ENCODE data around the gene KIAA0319L. TPM values are rescaled to one million over a fixed set of nuclear protein-coding genes. Genes with fewer than 3 reads are reported as not detected.
A peak's percentile ranks its signal among the peaks of the same experiment; 100 is the strongest.

KIAA0319L gene
- total and polyA plus RNA-seq, 2 experiments from 2014 or later = 56.7 to 77.3 TPM

GRCh38 chr1:35570589-35571137 lies 13.5 kb upstream of the KIAA0319L start:
- Histone ChIP-seq H3K4me3 (no peak overlapping the region), H3K4me1 (ENCODE audit: low read depth) (no peaks in the 10 kb centered on the region), H3K9me3 (ENCODE audit: low read depth) (no peaks in the 10 kb centered on the region), H3K36me3 (no peaks in the 10 kb centered on the region), H3K27ac (no peak overlapping the region), H3K27me3 (peaks cover 69% of the 10 kb centered on the region)
- no peak for TF ChIP-seq CTCF (IDR thresholded peaks at IDR 0.05; ENCODE audit: low read depth, low read length)
- DNase-seq (ENCODE audit: low read depth in 1 of 2, low spot score in 1 of 2) = no peak

GRCh38 chr1:35569936-35570335 lies 12.7 kb upstream of the KIAA0319L start:
- Histone ChIP-seq H3K4me1 (ENCODE audit: low read depth) (no peaks in the 10 kb centered on the region), H3K4me3 (no peak overlapping the region), H3K27me3 (peaks cover 62% of the 10 kb centered on the region), H3K27ac (no peak overlapping the region), H3K36me3 (no peaks in the 10 kb centered on the region), H3K9me3 (ENCODE audit: low read depth) (no peaks in the 10 kb centered on the region)
- DNase-seq (ENCODE audit: low read depth in 1 of 2, low spot score in 1 of 2) = no peak
- no peak for TF ChIP-seq CTCF (IDR thresholded peaks at IDR 0.05; ENCODE audit: low read depth, low read length)

- no peak overlapping the region for H3K4me3 ChIP-seq
- peak; percentile 74 to 81 for DNase-seq (ENCODE audit: low read depth in 1 of 2, low spot score in 1 of 2)
- H3K27me3 ChIP-seq = peaks cover 52% of the 10 kb centered on the region
- no peaks in the 10 kb centered on the region for H3K36me3 ChIP-seq
- H3K4me1 ChIP-seq (ENCODE audit: low read depth) = no peaks in the 10 kb centered on the region
- H3K9me3 ChIP-seq (ENCODE audit: low read depth) = no peaks in the 10 kb centered on the region
- no peak overlapping the region for H3K27ac ChIP-seq
- TF ChIP-seq CTCF (IDR thresholded peaks at IDR 0.05; ENCODE audit: low read depth, low read length) = peak; percentile 90
These were observed 11.8 kb upstream of the KIAA0319L start for GRCh38 chr1:35568975-35569395.

- Histone ChIP-seq H3K4me1 (ENCODE audit: low read depth) (no peaks in the 10 kb centered on the region), H3K4me3 (no peak overlapping the region), H3K27ac (no peak overlapping the region), H3K9me3 (ENCODE audit: low read depth) (no peaks in the 10 kb centered on the region), H3K27me3 (peaks cover 43% of the 10 kb centered on the region), H3K36me3 (no peaks in the 10 kb centered on the region)
- peak in 1 of 2 donors; percentile 17 for DNase-seq (ENCODE audit: low read depth in 1 of 2, low spot score in 1 of 2)
- TF ChIP-seq CTCF (IDR thresholded peaks at IDR 0.05; ENCODE audit: low read depth, low read length) = no peak
These were observed 10.8 kb upstream of the KIAA0319L start for GRCh38 chr1:35567947-35568558.

GRCh38 chr1:35565742-35566133 lies 8.5 kb upstream of the KIAA0319L start:
- DNase-seq (ENCODE audit: low read depth in 1 of 2, low spot score in 1 of 2) = no peak
- peaks cover 20% of the 10 kb centered on the region for H3K27me3 ChIP-seq
- H3K9me3 ChIP-seq (ENCODE audit: low read depth) = no peaks in the 10 kb centered on the region
- no peak overlapping the region for H3K4me3 ChIP-seq
- H3K36me3 ChIP-seq = no peaks in the 10 kb centered on the region
- no peaks in the 10 kb centered on the region for H3K4me1 ChIP-seq (ENCODE audit: low read depth)
- no peak for TF ChIP-seq CTCF (IDR thresholded peaks at IDR 0.05; ENCODE audit: low read depth, low read length)
- no peak overlapping the region for H3K27ac ChIP-seq
